HG02973 (cell line): Measurements from ENCODE around the gene IL3RA.
A peak's percentile ranks its signal among the peaks of the same experiment; 100 is the strongest.

Source experiments
- ATAC-seq: cut with Tn5 transposase; IDR thresholded peaks from one replicate; pipeline ENCODE4 v1.9.1; 2021; ENCODE audit warnings: moderate library complexity; ENCODE audit not compliant: unreplicated experiment

Gene IL3RA

GRCh38 chrX:1378306-1378759, 41.7 kb downstream of the IL3RA start:
- no peak for ATAC-seq

GRCh38 chrX:1380672-1381233, 44.2 kb downstream of the IL3RA start:
- no peak for ATAC-seq

GRCh38 chrX:1384658-1385252, 48.2 kb downstream of the IL3RA start:
- ATAC-seq = no peak

- no peak for ATAC-seq
Measured at GRCh38 chrX:1385253-1386223, 49.0 kb downstream of the IL3RA start.

GRCh38 chrX:1386338-1387127, 49.9 kb downstream of the IL3RA start:
- ATAC-seq = no peak

- no peak for ATAC-seq
Measured at GRCh38 chrX:1387141-1387776, 50.7 kb downstream of the IL3RA start.

GRCh38 chrX:1388651-1389050, 52.1 kb downstream of the IL3RA start:
- ATAC-seq = no peak

GRCh38 chrX:1389181-1389992, 52.8 kb downstream of the IL3RA start:
- no peak for ATAC-seq

- no peak for ATAC-seq
Measured at GRCh38 chrX:1389993-1390285, 53.4 kb downstream of the IL3RA start.

- ATAC-seq = no peak
Measured at GRCh38 chrX:1390621-1391369, 54.2 kb downstream of the IL3RA start.

- no peak for ATAC-seq
Measured at GRCh38 chrX:1391370-1391706, 54.8 kb downstream of the IL3RA start.

- ATAC-seq = peak; percentile 89
Measured at GRCh38 chrX:1391707-1392375, 55.3 kb downstream of the IL3RA start, which contains the start of gene SLC25A6. SLC25A6 (minus strand) TSS chrX:1392113; CDS start chrX:1392009, 104 bp downstream.

GRCh38 chrX:1392376-1393068, 55.9 kb downstream of the IL3RA start:
- peak; percentile 18 for ATAC-seq

GRCh38 chrX:1393871-1394615, 57.5 kb downstream of the IL3RA start:
- ATAC-seq = no peak

- ATAC-seq = no peak
Measured at GRCh38 chrX:1394731-1395501, 58.3 kb downstream of the IL3RA start.

GRCh38 chrX:1395646-1396216, 59.1 kb downstream of the IL3RA start:
- no peak for ATAC-seq
